PC-3 (cell line): ENCODE results near the gene MAP1LC3B2.

Experiments
- EZH2 ChIP-seq: fragments of 300-600 bp; sonication (generic); IDR thresholded peaks from one replicate; pipeline ENCODE4 v1.6.1; 2017; ENCODE audit warnings: antibody characterized with exemption, mild to moderate bottlenecking, low read length; ENCODE audit not compliant: unreplicated experiment
- EZH2phosphoT487 ChIP-seq: fragments of 300-600 bp; sonication (generic); IDR thresholded peaks from 2 replicates; pipeline ENCODE4 v1.6.1; 2018; ENCODE audit warnings: mild to moderate bottlenecking, antibody characterized with exemption, low read length, borderline replicate concordance
- TF ChIP-seq, protein P1 (sequence below): fragments of 300-600 bp; sonication (generic); conservative IDR thresholded peaks from 2 replicates; pipeline ENCODE4 v1.5.1; 2017; ENCODE audit warnings: antibody characterized with exemption, low read depth, mild to moderate bottlenecking, low read length

DNA sequence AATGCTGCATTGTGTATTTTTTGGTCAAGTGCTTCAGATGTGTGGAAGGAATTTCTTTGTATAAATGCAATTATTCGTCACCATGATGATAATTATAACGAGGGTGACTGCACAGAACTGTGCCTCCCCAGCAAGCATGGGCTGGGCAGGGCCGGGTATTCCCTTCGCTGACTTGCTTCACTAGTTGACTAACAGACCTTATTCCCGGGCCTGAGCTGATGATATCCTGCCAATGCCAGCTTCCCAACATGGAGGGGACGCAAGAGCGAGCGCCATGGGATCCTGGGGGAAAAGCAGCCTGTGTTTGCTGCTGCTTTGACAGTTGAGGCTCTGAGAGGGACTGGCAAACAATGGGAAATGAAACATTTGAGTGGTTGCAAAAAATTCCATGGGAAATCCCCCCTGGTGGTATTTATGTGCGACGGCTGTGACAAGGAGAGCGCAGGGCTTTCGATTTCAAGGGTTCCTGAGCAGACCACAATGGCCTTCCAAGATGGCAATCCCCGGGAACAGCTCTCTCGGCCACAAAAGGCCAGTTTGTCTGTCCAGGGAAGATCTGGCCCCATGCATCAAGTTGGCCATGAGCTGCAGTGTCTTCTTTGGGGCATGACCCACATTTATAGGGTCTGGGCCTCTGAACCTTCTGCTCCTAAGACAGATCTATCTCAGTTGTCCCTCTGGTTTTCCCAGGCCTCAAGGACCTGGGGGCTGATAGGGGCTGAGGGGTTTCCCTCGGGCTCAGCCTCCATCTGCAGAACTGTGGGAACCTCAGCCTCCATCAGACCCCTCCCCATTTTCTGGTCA is 21.9 kb upstream of the MAP1LC3B2 start:
- TF ChIP-seq, protein P1, sequence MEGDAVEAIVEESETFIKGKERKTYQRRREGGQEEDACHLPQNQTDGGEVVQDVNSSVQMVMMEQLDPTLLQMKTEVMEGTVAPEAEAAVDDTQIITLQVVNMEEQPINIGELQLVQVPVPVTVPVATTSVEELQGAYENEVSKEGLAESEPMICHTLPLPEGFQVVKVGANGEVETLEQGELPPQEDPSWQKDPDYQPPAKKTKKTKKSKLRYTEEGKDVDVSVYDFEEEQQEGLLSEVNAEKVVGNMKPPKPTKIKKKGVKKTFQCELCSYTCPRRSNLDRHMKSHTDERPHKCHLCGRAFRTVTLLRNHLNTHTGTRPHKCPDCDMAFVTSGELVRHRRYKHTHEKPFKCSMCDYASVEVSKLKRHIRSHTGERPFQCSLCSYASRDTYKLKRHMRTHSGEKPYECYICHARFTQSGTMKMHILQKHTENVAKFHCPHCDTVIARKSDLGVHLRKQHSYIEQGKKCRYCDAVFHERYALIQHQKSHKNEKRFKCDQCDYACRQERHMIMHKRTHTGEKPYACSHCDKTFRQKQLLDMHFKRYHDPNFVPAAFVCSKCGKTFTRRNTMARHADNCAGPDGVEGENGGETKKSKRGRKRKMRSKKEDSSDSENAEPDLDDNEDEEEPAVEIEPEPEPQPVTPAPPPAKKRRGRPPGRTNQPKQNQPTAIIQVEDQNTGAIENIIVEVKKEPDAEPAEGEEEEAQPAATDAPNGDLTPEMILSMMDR, result no peak
- TF ChIP-seq EZH2phosphoT487 (no peak), EZH2 (no peak)
